Muscle layer of colon (tissue), 2 donors: ENCODE results near the gene OGFR.

Experiments used
- H3K27ac ChIP-seq: one replicate; pipeline ENCODE4 v1.7.0; 2013; ENCODE audit warnings: low read depth, mild to moderate bottlenecking, low read length, moderate library complexity
- H3K27me3 ChIP-seq, 2 donors: one replicate each; pipeline ENCODE4 v1.7.0; 2013; ENCODE audit warnings: low read length in 2 of 2, mild to moderate bottlenecking in 2 of 2; ENCODE audit not compliant: insufficient read depth in 2 of 2, control insufficient read depth in 1 of 2
- H3K36me3 ChIP-seq: one replicate; pipeline ENCODE4 v1.7.0; 2013; ENCODE audit warnings: mild to moderate bottlenecking, low read length; ENCODE audit not compliant: insufficient read depth
- H3K4me1 ChIP-seq: one replicate; pipeline ENCODE4 v1.7.0; 2013; ENCODE audit warnings: mild to moderate bottlenecking, low read length; ENCODE audit not compliant: insufficient read depth
- H3K4me3 ChIP-seq, 2 donors: one replicate each; pipeline ENCODE4 v1.7.0; 2013; ENCODE audit warnings: low read length in 2 of 2, low read depth in 1 of 2, mild to moderate bottlenecking in 1 of 2, moderate library complexity in 1 of 2
- H3K9ac ChIP-seq: one replicate; pipeline ENCODE4 v1.7.0; 2013; ENCODE audit warnings: low read length
- H3K9me3 ChIP-seq: one replicate; pipeline ENCODE4 v1.7.0; 2013; ENCODE audit warnings: mild to moderate bottlenecking, low read length
- donor health status: abdominal sarcoma.
- donor health status: Adenocarcinoma of cecum.

The OGFR gene

GRCh38 chr20:62777528-62777830 lies 27.2 kb upstream of the OGFR start:
- Histone ChIP-seq H3K4me1 (peaks cover 10% of the 10 kb centered on the region), H3K9me3 (no peaks in the 10 kb centered on the region), H3K36me3 (no peaks in the 10 kb centered on the region), H3K27me3 (no peaks in the 10 kb centered on the region), H3K9ac (no peak overlapping the region), H3K4me3 (no peak overlapping the region), H3K27ac (no peak overlapping the region)

GRCh38 chr20:62778058-62778457 lies 26.6 kb upstream of the OGFR start:
- no peak overlapping the region for H3K9ac ChIP-seq
- no peaks in the 10 kb centered on the region for H3K27me3 ChIP-seq
- H3K4me3 ChIP-seq = no peak overlapping the region
- no peak overlapping the region for H3K27ac ChIP-seq
- H3K36me3 ChIP-seq = no peaks in the 10 kb centered on the region
- H3K9me3 ChIP-seq = no peaks in the 10 kb centered on the region
- H3K4me1 ChIP-seq = peaks cover 11% of the 10 kb centered on the region

- H3K36me3 ChIP-seq = no peaks in the 10 kb centered on the region
Measured at GRCh38 chr20:62778601-62779416, 25.8 kb upstream of the OGFR start.

DNA sequence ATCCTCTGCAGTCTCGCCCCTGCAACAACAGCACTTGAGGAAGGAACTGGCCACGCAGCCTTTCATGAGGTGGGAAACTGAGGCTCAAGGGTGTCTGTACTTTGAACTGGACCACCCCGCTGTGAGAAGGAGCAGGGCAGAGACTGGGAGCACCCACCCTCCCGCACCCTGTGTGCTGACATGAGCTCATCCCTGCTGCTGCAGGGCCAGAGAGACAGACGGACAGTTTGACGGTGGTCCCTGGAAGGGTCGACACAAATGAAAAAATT lies 25.3 kb upstream of the OGFR start:
- Histone ChIP-seq H3K9ac (no peak overlapping the region), H3K27me3 (no peaks in the 10 kb centered on the region), H3K27ac (no peak overlapping the region), H3K36me3 (no peaks in the 10 kb centered on the region), H3K4me1 (peaks cover 10% of the 10 kb centered on the region), H3K9me3 (no peaks in the 10 kb centered on the region), H3K4me3 (no peak overlapping the region)

More at GRCh38 chr20:62778601-62779416, 25.8 kb upstream of the OGFR start:
- Histone ChIP-seq H3K9me3 (no peaks in the 10 kb centered on the region), H3K4me3 (no peak overlapping the region), H3K27ac (no peak overlapping the region), H3K4me1 (peaks cover 10% of the 10 kb centered on the region), H3K27me3 (no peaks in the 10 kb centered on the region), H3K9ac (no peak overlapping the region)

- no peak overlapping the region for H3K27ac ChIP-seq
- no peak overlapping the region for H3K4me3 ChIP-seq
- no peaks in the 10 kb centered on the region for H3K36me3 ChIP-seq
- no peaks in the 10 kb centered on the region for H3K27me3 ChIP-seq
- no peaks in the 10 kb centered on the region for H3K9me3 ChIP-seq
- H3K9ac ChIP-seq = no peak overlapping the region
- peaks cover 10% of the 10 kb centered on the region for H3K4me1 ChIP-seq
Measured at GRCh38 chr20:62780204-62780603, 24.4 kb upstream of the OGFR start.

DNA sequence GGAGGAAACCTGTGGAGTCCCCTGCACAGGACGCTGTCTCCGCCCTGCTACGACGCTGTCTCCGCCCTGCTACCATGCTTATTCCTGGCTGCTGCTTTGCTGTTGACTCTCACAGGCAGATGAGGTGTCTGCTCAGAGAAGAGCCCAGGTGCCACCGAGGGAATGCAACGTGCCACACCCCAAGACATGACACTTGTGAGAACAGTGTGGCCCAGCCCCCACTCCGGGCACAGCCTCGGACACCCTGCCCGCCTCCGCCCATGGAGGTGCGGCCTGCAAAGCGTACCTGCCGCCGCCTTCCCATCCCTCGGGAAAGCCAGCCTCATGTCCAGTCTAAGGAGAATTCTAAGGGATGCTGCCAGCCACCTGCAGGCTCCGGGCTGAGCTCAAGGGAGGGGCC lies 23.9 kb upstream of the OGFR start:
- no peaks in the 10 kb centered on the region for H3K9me3 ChIP-seq
- H3K9ac ChIP-seq = no peak overlapping the region
- no peak overlapping the region for H3K4me3 ChIP-seq
- H3K4me1 ChIP-seq = peaks cover 10% of the 10 kb centered on the region
- no peak overlapping the region for H3K27ac ChIP-seq
- H3K27me3 ChIP-seq = no peaks in the 10 kb centered on the region
- H3K36me3 ChIP-seq = no peaks in the 10 kb centered on the region

DNA sequence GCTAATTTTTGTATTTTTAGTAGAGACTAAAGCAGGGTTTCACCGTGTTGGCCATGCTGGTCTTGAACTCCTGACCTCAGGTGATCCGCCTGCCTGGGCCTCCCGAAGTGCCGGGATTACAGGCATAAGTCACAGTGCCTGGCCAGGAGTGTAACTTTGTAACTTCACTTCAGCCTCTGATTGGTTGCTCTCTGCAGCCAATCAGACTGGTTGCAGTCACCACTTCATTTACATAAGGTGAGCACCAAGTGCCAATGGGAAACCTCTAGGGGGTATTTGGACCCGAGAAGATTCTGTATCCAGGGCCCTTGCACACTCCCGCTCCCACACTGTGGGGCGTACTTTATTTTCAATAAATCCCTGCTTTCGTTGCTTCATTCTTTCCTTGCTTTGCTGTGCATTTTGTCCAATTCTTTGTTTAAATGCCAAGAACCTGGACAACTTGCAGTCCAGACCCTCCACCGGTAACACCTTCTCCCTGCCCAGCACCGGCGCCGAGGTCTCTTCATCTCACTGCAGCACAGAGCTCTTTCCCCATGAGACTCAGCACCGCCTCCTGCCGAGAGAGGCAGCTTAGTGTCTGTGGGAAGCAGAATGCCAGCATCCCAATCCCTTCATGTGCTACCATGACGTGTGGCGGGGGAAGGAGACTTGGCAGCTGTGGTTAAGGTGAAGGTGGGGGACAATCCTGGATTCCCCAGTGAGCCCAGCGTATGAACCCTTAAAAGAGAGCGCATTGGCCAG lies 22.3 kb upstream of the OGFR start:
- no peak overlapping the region for H3K4me3 ChIP-seq
- no peak overlapping the region for H3K9ac ChIP-seq
- H3K27me3 ChIP-seq = no peaks in the 10 kb centered on the region
- no peaks in the 10 kb centered on the region for H3K9me3 ChIP-seq
- no peak overlapping the region for H3K27ac ChIP-seq
- peaks cover 10% of the 10 kb centered on the region for H3K4me1 ChIP-seq
- no peaks in the 10 kb centered on the region for H3K36me3 ChIP-seq

- Histone ChIP-seq H3K36me3 (no peaks in the 10 kb centered on the region), H3K4me1 (peaks cover 10% of the 10 kb centered on the region), H3K27ac (no peak overlapping the region), H3K9me3 (no peaks in the 10 kb centered on the region), H3K27me3 (no peaks in the 10 kb centered on the region), H3K4me3 (no peak overlapping the region), H3K9ac (no peak overlapping the region)
Measured at GRCh38 chr20:62782893-62783278, 21.7 kb upstream of the OGFR start.

DNA sequence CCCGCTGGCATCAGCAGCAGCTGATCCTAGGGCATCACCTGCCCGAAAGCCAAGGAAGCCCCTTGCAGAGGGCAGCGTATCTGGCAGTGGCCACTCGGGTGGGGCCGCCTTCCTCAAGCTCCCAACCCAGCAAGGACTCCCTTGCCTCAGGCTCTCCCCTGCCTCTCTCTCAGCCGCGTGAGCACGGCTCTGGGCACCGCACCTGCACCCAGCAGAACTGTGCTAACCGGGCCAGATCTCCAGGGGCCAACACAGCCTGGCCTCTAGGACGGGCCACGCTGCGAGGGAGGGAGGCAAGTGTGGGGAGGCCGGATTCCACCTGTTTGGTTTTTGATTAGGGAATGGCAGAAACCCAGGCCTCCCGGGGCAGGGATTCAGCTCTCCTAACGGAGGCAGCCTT lies 20.1 kb upstream of the OGFR start:
- H3K9me3 ChIP-seq = no peaks in the 10 kb centered on the region
- H3K9ac ChIP-seq = no peak overlapping the region
- no peaks in the 10 kb centered on the region for H3K27me3 ChIP-seq
- H3K36me3 ChIP-seq = no peaks in the 10 kb centered on the region
- H3K27ac ChIP-seq = no peak overlapping the region
- no peak overlapping the region for H3K4me3 ChIP-seq
- peaks cover 10% of the 10 kb centered on the region for H3K4me1 ChIP-seq

DNA sequence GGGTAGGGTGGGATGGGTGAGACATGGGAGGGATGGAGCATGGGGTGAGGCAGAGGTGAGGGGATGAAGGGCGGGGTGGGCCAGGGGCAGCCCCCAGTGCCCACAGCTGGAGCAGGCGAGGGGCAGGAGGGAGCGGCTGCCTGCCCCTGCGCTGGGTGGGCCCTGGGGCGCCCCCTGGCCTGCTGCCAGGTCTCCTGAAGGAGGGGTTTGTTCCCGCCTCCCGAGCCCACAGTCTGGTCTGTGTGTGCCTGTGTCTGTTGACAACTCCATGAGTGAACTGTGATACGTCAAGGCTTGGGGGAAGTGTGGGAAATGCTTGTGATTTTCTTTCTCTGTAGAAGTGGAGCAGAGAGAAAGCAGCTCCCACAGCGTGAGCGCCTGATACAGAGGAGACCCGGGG lies 19.2 kb upstream of the OGFR start:
- Histone ChIP-seq H3K9me3 (no peaks in the 10 kb centered on the region), H3K4me1 (peaks cover 10% of the 10 kb centered on the region), H3K36me3 (no peaks in the 10 kb centered on the region), H3K4me3 (no peak overlapping the region), H3K27me3 (no peaks in the 10 kb centered on the region), H3K9ac (no peak overlapping the region), H3K27ac (no peak overlapping the region)

GRCh38 chr20:62786157-62786556 lies 18.5 kb upstream of the OGFR start:
- H3K36me3 ChIP-seq = no peaks in the 10 kb centered on the region
- H3K27ac ChIP-seq = no peak overlapping the region
- H3K4me1 ChIP-seq = peaks cover 10% of the 10 kb centered on the region
- no peak overlapping the region for H3K4me3 ChIP-seq
- H3K27me3 ChIP-seq = no peaks in the 10 kb centered on the region
- H3K9ac ChIP-seq = no peak overlapping the region
- H3K9me3 ChIP-seq = no peaks in the 10 kb centered on the region

DNA sequence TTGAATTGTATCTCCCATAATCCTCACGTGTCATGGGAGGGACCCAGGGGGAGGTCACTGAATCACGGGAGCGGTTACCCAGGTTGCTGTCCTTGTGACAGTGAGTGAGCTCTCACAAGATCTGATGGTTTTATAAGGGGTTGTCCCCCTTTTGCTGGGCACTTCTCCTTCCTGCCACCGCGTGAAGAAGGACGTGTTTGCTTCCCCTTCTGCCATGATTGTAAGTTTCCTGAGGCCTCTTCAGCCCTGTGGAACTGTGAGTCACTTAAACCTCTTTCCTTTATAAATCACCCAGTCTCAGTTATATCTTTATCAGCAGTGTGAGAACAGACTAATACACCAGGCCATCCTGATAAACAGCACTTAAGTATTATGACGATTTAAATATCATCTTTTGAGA lies 17.3 kb upstream of the OGFR start:
- Histone ChIP-seq H3K27me3 (no peaks in the 10 kb centered on the region), H3K27ac (no peak overlapping the region), H3K9me3 (no peaks in the 10 kb centered on the region), H3K4me1 (peaks cover 10% of the 10 kb centered on the region), H3K9ac (no peak overlapping the region), H3K4me3 (no peak overlapping the region), H3K36me3 (no peaks in the 10 kb centered on the region)
